Calu3 (cell line): Measurements from ENCODE around the gene RAB34. TPM values are rescaled to one million over a fixed set of nuclear protein-coding genes. Genes with fewer than 3 reads are reported as not detected.

ENCODE experiments used
- BruUV-seq: library from RNA; stranded (reverse); fragments of 400-500 nt; replicated peaks from 2 replicates; lab custom pipeline; 2021; lab: Mats Ljungman, UMichigan
- CTCF ChIA-PET: fragments of 300-600 bp; sonication (Branson Sonifier 250); formaldehyde crosslinking; loops from one replicate; lab custom pipeline; 2022; ENCODE audit warnings: antibody characterized with exemption; lab: Charles Lee
- DNase-seq: peaks from one replicate; pipeline ENCODE4 v3.0.0; 2022
- H3K27ac Mint-ChIP-seq: one replicate; pipeline ENCODE4 v1.8.0; 2022; ENCODE audit warnings: mixed read lengths; ENCODE audit not compliant: unreplicated experiment
- H3K27me3 Mint-ChIP-seq: one replicate; pipeline ENCODE4 v1.8.0; 2022; ENCODE audit warnings: mixed read lengths; ENCODE audit not compliant: unreplicated experiment
- H3K36me3 Mint-ChIP-seq: one replicate; pipeline ENCODE4 v1.8.0; 2022; ENCODE audit warnings: mild to moderate bottlenecking, moderate library complexity, mixed read lengths; ENCODE audit not compliant: insufficient read depth, unreplicated experiment
- H3K4me1 Mint-ChIP-seq: one replicate; pipeline ENCODE4 v1.8.0; 2022; ENCODE audit warnings: mild to moderate bottlenecking, low read depth, mixed read lengths; ENCODE audit not compliant: unreplicated experiment
- H3K4me3 Mint-ChIP-seq: one replicate; pipeline ENCODE4 v1.8.0; 2022; ENCODE audit warnings: mild to moderate bottlenecking, low read depth, moderate library complexity, mixed read lengths; ENCODE audit not compliant: unreplicated experiment
- H3K9me3 Mint-ChIP-seq: one replicate; pipeline ENCODE4 v1.8.0; 2022; ENCODE audit warnings: low read depth, mixed read lengths; ENCODE audit not compliant: unreplicated experiment
- CTCF ChIP-seq: fragments of 200-600 bp; IDR thresholded peaks from one replicate; pipeline ENCODE4 v1.8.0; 2022; ENCODE audit warnings: antibody characterized with exemption; ENCODE audit not compliant: unreplicated experiment
- intact Hi-C: fragments of 100-400 bp; cut with micrococcal nuclease; formaldehyde crosslinking; loops from one replicate; pipeline ENCODE4 v1.10.0; 2022; ENCODE audit not compliant: unreplicated experiment
- total RNA-seq: library from RNA; stranded (reverse); gene quantifications from 2 replicates; pipeline ENCODE4 v1.2.3, GENCODE V29; 2022

RAB34 gene
- total RNA-seq, 1 experiment from 2014 or later: 34.5 TPM

DNA sequence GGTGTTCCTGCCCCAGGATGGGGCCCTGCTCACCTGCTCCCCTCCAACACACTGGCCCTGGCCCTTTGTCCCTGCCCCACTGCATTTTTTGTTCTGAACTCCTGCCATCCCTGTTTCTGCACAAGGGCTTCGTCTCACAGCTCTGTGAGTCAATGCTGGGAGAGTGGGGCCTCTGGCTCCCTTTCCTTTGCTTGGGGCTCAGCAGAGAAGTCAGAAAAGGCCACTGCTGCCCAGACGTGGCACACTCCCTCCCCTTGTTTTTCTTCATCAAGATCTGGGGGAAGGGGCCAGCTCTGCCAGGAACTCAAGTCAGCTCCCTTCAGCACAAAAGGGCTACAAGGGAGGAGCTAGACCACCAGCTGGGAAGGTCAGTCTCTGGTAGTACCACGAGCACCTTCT lies 14.9 kb downstream of the RAB34 start:
- Mint-ChIP-seq H3K27ac (no peak overlapping the region), H3K9me3 (no peaks in the 10 kb centered on the region), H3K27me3 (no peaks in the 10 kb centered on the region), H3K4me1 (peaks cover 14% of the 10 kb centered on the region), H3K4me3 (no peak overlapping the region), H3K36me3 (peaks cover 58% of the 10 kb centered on the region)
- TF ChIP-seq CTCF: no peak
- BruUV-seq: no TSS peak
- DNase-seq: no peak
- intact Hi-C loops: no loop called here
- CTCF ChIA-PET: interaction anchor here (0.6 kb wide), 1 partner anchor 52 kb away, joined by 8 read pairs; no protein-coding TSS in a partner anchor

- no peak for TF ChIP-seq CTCF
- H3K4me1 Mint-ChIP-seq: peaks cover 18% of the 10 kb centered on the region
- H3K4me3 Mint-ChIP-seq: no peak overlapping the region
- H3K27ac Mint-ChIP-seq: no peak overlapping the region
- DNase-seq: no peak
- CTCF ChIA-PET: interaction anchor here (0.6 kb wide), 1 partner anchor 51 kb away, joined by 8 read pairs; no protein-coding TSS in a partner anchor
- intact Hi-C loops: no loop called here
- no peaks in the 10 kb centered on the region for H3K27me3 Mint-ChIP-seq
- peaks cover 58% of the 10 kb centered on the region for H3K36me3 Mint-ChIP-seq
- BruUV-seq: no TSS peak
- H3K9me3 Mint-ChIP-seq: no peaks in the 10 kb centered on the region
Observed at GRCh38 chr17:28702026-28702751, 15.5 kb downstream of the RAB34 start.

DNA sequence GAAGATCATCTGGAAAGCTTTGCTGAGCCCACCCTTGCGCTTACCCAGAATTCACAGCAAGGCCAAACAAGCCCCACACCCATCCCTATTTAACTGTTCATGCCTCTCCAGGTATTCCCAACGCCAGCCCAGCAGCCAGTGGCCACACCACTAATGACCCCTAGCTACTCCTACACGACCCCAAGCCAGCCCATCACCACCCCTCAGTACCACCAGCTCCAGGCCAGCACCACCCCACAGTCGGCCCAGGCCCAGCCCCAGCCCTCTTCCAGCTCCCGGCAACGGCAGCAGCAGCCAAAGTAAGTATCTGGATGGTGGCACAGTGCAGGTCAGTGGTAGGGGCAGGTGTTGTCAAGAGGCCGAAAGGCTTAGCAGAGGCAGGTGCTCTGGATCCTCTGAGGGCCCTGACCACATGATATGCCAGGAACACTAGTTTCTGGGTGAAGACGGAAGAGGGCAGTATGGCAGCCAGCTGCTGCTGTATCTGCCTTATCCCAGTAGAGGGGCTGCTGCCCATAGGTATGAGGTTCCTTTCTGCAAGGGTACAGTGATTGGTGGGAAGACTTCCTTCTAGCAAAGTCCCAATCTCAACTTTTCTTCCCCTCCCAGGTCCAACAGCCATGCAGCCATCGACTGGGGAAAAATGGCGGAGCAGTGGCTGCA lies 16.7 kb downstream of the RAB34 start:
- Mint-ChIP-seq H3K36me3 (peaks cover 66% of the 10 kb centered on the region), H3K9me3 (no peaks in the 10 kb centered on the region), H3K4me3 (no peak overlapping the region), H3K4me1 (peaks cover 18% of the 10 kb centered on the region), H3K27ac (no peak overlapping the region), H3K27me3 (no peaks in the 10 kb centered on the region)
- DNase-seq: no peak
- no peak for TF ChIP-seq CTCF
- no TSS peak for BruUV-seq
- CTCF ChIA-PET: no interaction called here
- intact Hi-C loops: no loop called here

DNA sequence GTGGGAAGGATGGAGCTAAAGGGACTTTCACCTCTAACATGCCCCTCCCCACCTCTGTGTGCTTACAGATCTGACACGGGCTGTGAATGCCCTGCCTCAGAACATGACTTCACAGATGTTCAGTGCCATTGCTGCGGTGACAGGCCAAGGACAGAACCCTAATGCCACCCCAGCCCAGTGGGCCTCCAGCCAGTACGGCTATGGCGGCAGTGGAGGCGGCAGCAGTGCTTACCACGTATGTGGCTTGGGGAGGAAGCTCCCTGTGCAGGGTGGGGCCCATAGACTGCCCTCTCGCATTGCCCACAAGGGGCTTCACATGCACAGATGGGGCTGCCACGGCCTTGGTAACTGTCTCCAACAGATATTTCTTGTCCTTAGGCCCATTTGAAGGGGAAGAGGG lies 17.4 kb downstream of the RAB34 start:
- no peaks in the 10 kb centered on the region for H3K27me3 Mint-ChIP-seq
- H3K4me3 Mint-ChIP-seq: no peak overlapping the region
- DNase-seq: no peak
- TF ChIP-seq CTCF: no peak
- CTCF ChIA-PET: no interaction called here
- H3K36me3 Mint-ChIP-seq: peaks cover 72% of the 10 kb centered on the region
- no peak overlapping the region for H3K27ac Mint-ChIP-seq
- intact Hi-C loops: no loop called here
- H3K4me1 Mint-ChIP-seq: peaks cover 18% of the 10 kb centered on the region
- H3K9me3 Mint-ChIP-seq: no peaks in the 10 kb centered on the region
- no TSS peak for BruUV-seq
